H9 (cell line): ENCODE data around the gene RPN1. TPM values are rescaled to one million over a fixed set of nuclear protein-coding genes. Genes with fewer than 3 reads are reported as not detected.

Source experiments
- DNase-seq: peaks from one replicate; pipeline ENCODE4 v3.0.0-alpha.2; 2017
- H2AFZ ChIP-seq: one replicate; pipeline ENCODE4 v1.6.1; 2013; ENCODE audit warnings: mild to moderate bottlenecking, low read length, control low read depth, moderate library complexity
- H2AK5ac ChIP-seq: 2 replicates; pipeline ENCODE4 v1.6.1; 2013; ENCODE audit warnings: low read length, control low read depth, mixed read lengths; ENCODE audit not compliant: insufficient read length
- H2BK120ac ChIP-seq: one replicate; pipeline ENCODE4 v1.6.1; 2013; ENCODE audit warnings: low read depth, mild to moderate bottlenecking, low read length, control low read depth, inconsistent platforms; ENCODE audit not compliant: poor library complexity, severe bottlenecking
- H2BK12ac ChIP-seq: 2 replicates; pipeline ENCODE4 v1.6.1; 2013; ENCODE audit warnings: low read length, control low read depth, mixed read lengths, low read depth; ENCODE audit not compliant: insufficient read length
- H2BK15ac ChIP-seq: 2 replicates; pipeline ENCODE4 v1.6.1; 2013; ENCODE audit warnings: low read depth, low read length, control low read depth
- H2BK20ac ChIP-seq: one replicate; pipeline ENCODE4 v1.6.1; 2013; ENCODE audit warnings: low read depth, mild to moderate bottlenecking, low read length, control low read depth, inconsistent platforms; ENCODE audit not compliant: poor library complexity, severe bottlenecking
- H2BK5ac ChIP-seq: 2 replicates; pipeline ENCODE4 v1.6.1; 2013; ENCODE audit warnings: low read length, control low read depth, mixed read lengths; ENCODE audit not compliant: insufficient read length
- H3K14ac ChIP-seq: 2 replicates; pipeline ENCODE4 v1.6.1; 2013; ENCODE audit warnings: low read length, control low read depth; ENCODE audit not compliant: insufficient read depth
- H3K18ac ChIP-seq: 2 replicates; pipeline ENCODE4 v1.6.1; 2013; ENCODE audit warnings: low read depth, mild to moderate bottlenecking, mixed read lengths, low read length, control low read depth; ENCODE audit not compliant: insufficient read length
- H3K23ac ChIP-seq: 2 replicates; pipeline ENCODE4 v1.6.1; 2013; ENCODE audit warnings: low read length, control low read depth, mixed read lengths, low read depth; ENCODE audit not compliant: insufficient read length
- H3K23me2 ChIP-seq: 2 replicates; pipeline ENCODE4 v1.6.1; 2013; ENCODE audit warnings: low read depth, mild to moderate bottlenecking, mixed read lengths, low read length, control low read depth; ENCODE audit not compliant: insufficient read length, poor library complexity, severe bottlenecking
- H3K27ac ChIP-seq: 2 replicates; pipeline ENCODE4 v1.5.1; 2013; ENCODE audit warnings: low read length, control low read depth, mixed read lengths, low read depth; ENCODE audit not compliant: insufficient read length
- H3K27me3 ChIP-seq: 2 replicates; pipeline ENCODE4 v1.6.1; 2013; ENCODE audit warnings: low read length, control low read depth, inconsistent platforms; ENCODE audit not compliant: insufficient read depth
- H3K4ac ChIP-seq: 2 replicates; pipeline ENCODE4 v1.6.1; 2013; ENCODE audit warnings: low read depth, mild to moderate bottlenecking, control low read depth, inconsistent platforms, low read length, moderate library complexity
- H3K4me1 ChIP-seq: 2 replicates; pipeline ENCODE4 v1.6.1; 2013; ENCODE audit warnings: low read length, control low read depth, inconsistent platforms; ENCODE audit not compliant: insufficient read depth
- H3K4me2 ChIP-seq: 2 replicates; pipeline ENCODE4 v1.6.1; 2013; ENCODE audit warnings: low read length, control low read depth, mixed read lengths; ENCODE audit not compliant: insufficient read length, insufficient read depth
- H3K56ac ChIP-seq: 2 replicates; pipeline ENCODE4 v1.6.1; 2013; ENCODE audit warnings: low read depth, mild to moderate bottlenecking, mixed read lengths, low read length, control low read depth; ENCODE audit not compliant: insufficient read length
- H3K79me1 ChIP-seq: 2 replicates; pipeline ENCODE4 v1.6.1; 2013; ENCODE audit warnings: low read depth, mild to moderate bottlenecking, moderate library complexity, low read length, control low read depth, inconsistent platforms; ENCODE audit not compliant: insufficient read depth, poor library complexity, severe bottlenecking
- H3K79me2 ChIP-seq: 2 replicates; pipeline ENCODE4 v1.6.1; 2013; ENCODE audit warnings: low read length, control low read depth, inconsistent platforms; ENCODE audit not compliant: insufficient read depth
- H3K9ac ChIP-seq: 2 replicates; pipeline ENCODE4 v1.6.1; 2013; ENCODE audit warnings: low read length, control low read depth, mixed read lengths; ENCODE audit not compliant: insufficient read length; ENCODE audit errors: extremely low read depth
- H3K9me3 ChIP-seq: one replicate; pipeline ENCODE4 v1.6.1; 2013; ENCODE audit warnings: low read depth, low read length, inconsistent platforms; ENCODE audit not compliant: control insufficient read depth
- H3T11ph ChIP-seq: one replicate; pipeline ENCODE4 v1.6.1; 2013; ENCODE audit warnings: mild to moderate bottlenecking, low read length, control low read depth, inconsistent platforms
- H4K20me1 ChIP-seq: one replicate; pipeline ENCODE4 v1.6.1; 2013; ENCODE audit not compliant: control insufficient read depth, insufficient read length, insufficient read depth
- H4K5ac ChIP-seq: 2 replicates; pipeline ENCODE4 v1.6.1; 2013; ENCODE audit warnings: low read depth, mild to moderate bottlenecking, mixed read lengths, low read length, control low read depth; ENCODE audit not compliant: insufficient read length
- H4K8ac ChIP-seq: replicated peaks from 2 replicates; pipeline ENCODE4 v1.6.1; 2013; ENCODE audit warnings: low read length, control low read depth, mixed read lengths, low read depth; ENCODE audit not compliant: insufficient read length
- H4K91ac ChIP-seq: 2 replicates; pipeline ENCODE4 v1.6.1; 2013; ENCODE audit warnings: low read depth, mild to moderate bottlenecking, moderate library complexity, mixed read lengths, low read length, control low read depth; ENCODE audit not compliant: insufficient read length
- H3K27ac Mint-ChIP-seq, 3 experiments: 2 replicates in 2 of 3; 3 replicates in 1 of 3; pipeline ENCODE4 v1.8.0; 2020 to 2021; ENCODE audit warnings: mixed read lengths in 3 of 3, mild to moderate bottlenecking in 1 of 3, moderate library complexity in 1 of 3
- H3K27me3 Mint-ChIP-seq: 2 replicates; pipeline ENCODE4 v1.8.0; 2021; ENCODE audit warnings: low read depth, mild to moderate bottlenecking, moderate library complexity, mixed read lengths
- H3K36me3 Mint-ChIP-seq, 3 experiments: 2 replicates in 2 of 3; 3 replicates in 1 of 3; pipeline ENCODE4 v1.8.0; 2020 to 2021; ENCODE audit warnings: low read depth in 3 of 3, mixed read lengths in 3 of 3; ENCODE audit not compliant: insufficient read depth in 1 of 3
- H3K4me1 Mint-ChIP-seq, 2 experiments: 2 replicates each; pipeline ENCODE4 v1.8.0; 2020; ENCODE audit warnings: mixed read lengths in 2 of 2
- H3K4me3 Mint-ChIP-seq, 2 experiments: 2 replicates in 1 of 2; 3 replicates in 1 of 2; pipeline ENCODE4 v1.8.0; 2020 to 2021; ENCODE audit warnings: mild to moderate bottlenecking in 2 of 2, mixed read lengths in 2 of 2, moderate library complexity in 1 of 2
- H3K9me3 Mint-ChIP-seq, 2 experiments: 2 replicates in 1 of 2; 3 replicates in 1 of 2; pipeline ENCODE4 v1.8.0; 2020; ENCODE audit warnings: mild to moderate bottlenecking in 2 of 2, mixed read lengths in 2 of 2, moderate library complexity in 1 of 2
- CTCF ChIP-seq: fragments of 200-600 bp; sonication (generic); conservative IDR thresholded peaks from 3 replicates; pipeline ENCODE4 v1.8.0; 2021; ENCODE audit warnings: antibody characterized with exemption, mild to moderate bottlenecking
- WGBS: extraction: QIAGEN DNeasy Blood & Tissue Kit; methylation state at CpG from one replicate; pipeline ENCODE4 v1.1.7; 2013; ENCODE audit warnings: missing lambda C conversion rate, low lambda C conversion rate, mixed read lengths; ENCODE audit not compliant: insufficient read length; ENCODE audit errors: extremely low coverage; 5-methylcytosine and 5-hydroxymethylcytosine counted together
- total RNA-seq: library from RNA; stranded (reverse); gene quantifications from 2 replicates; pipeline ENCODE4 v1.2.1, GENCODE V29; 2021

The RPN1 gene
- total RNA-seq, 1 experiment from 2014 or later: 174 TPM

- H3T11ph ChIP-seq: no peak overlapping the region
Observed at GRCh38 chr3:128588147-128588546, 62.5 kb downstream of the RPN1 start.

More at GRCh38 chr3:128588147-128588546, 62.5 kb downstream of the RPN1 start:
- Histone ChIP-seq H3K79me1 (no peaks in the 10 kb centered on the region), H4K20me1 (no peaks in the 10 kb centered on the region), H3K23me2 (no peaks in the 10 kb centered on the region), H3K27me3 (no peaks in the 10 kb centered on the region; the same call in 1 of the 2 replicates), H2BK15ac (no peak overlapping the region), H3K18ac (no peak overlapping the region), H3K23ac (no peak overlapping the region), H3K4ac (no peak overlapping the region), H4K5ac (no peak overlapping the region), H3K56ac (no peak overlapping the region), H2AK5ac (no peak overlapping the region), H3K14ac (no peak overlapping the region), H2BK120ac (no peak overlapping the region), H3K27ac (no peak overlapping the region), H4K91ac (no peak overlapping the region), H3K9ac (no peak overlapping the region), H2AFZ (no peak overlapping the region), H4K8ac (no peak overlapping the region), H2BK20ac (no peak overlapping the region), H3K79me2 (no peaks in the 10 kb centered on the region), H2BK5ac (no peak overlapping the region), H3K9me3 (no peaks in the 10 kb centered on the region), H3K4me1 (no peaks in the 10 kb centered on the region), H2BK12ac (no peak overlapping the region), H3K4me2 (no peak overlapping the region)
- DNase-seq: no peak
- Mint-ChIP-seq H3K36me3 (no peaks in the 10 kb centered on the region), H3K27ac (peak overlapping the region in 1 of 3 experiments; percentile 76; a peak in 1 of 7 replicates), H3K9me3 (peaks cover 0 to 4% of the 10 kb centered on the region in 2 experiments; a peak in 2 of 5 replicates), H3K27me3 (peaks cover 14% of the 10 kb centered on the region), H3K4me1 (peaks cover 19% of the 10 kb centered on the region in 2 experiments), H3K4me3 (no peak overlapping the region)
- WGBS: no CpG with 5 or more reads among the region's 10 CpGs
- TF ChIP-seq CTCF: no peak
